Gastrocnemius medialis (tissue), 4 donors: ENCODE data around the gene ADAMTS4.

Experiments
- POLR2A ChIP-seq, 2 donors: fragments of 450-650 bp; IDR thresholded peaks; one replicate each; pipeline ENCODE4 v1.6.1; 2017; ENCODE audit warnings: antibody characterized with exemption in 2 of 2, mild to moderate bottlenecking in 2 of 2, moderate library complexity in 2 of 2
- TF ChIP-seq, protein P1 (sequence below), 5 experiments: fragments of 450-650 bp in 3 of 5; fragments of 200-600 bp in 2 of 5; sonication (generic) in 2 of 5; IDR thresholded peaks in 4 of 5; conservative IDR thresholded peaks in 1 of 5; 1 replicate in 4 of 5; 2 replicates in 1 of 5; pipeline ENCODE4 v1.5.1; 2016 to 2019; ENCODE audit warnings: antibody characterized with exemption in 5 of 5, mild to moderate bottlenecking in 3 of 5, moderate library complexity in 3 of 5

GRCh38 chr1:161188381-161188780 lies 10.5 kb downstream of the ADAMTS4 start:
- TF ChIP-seq, protein P1, sequence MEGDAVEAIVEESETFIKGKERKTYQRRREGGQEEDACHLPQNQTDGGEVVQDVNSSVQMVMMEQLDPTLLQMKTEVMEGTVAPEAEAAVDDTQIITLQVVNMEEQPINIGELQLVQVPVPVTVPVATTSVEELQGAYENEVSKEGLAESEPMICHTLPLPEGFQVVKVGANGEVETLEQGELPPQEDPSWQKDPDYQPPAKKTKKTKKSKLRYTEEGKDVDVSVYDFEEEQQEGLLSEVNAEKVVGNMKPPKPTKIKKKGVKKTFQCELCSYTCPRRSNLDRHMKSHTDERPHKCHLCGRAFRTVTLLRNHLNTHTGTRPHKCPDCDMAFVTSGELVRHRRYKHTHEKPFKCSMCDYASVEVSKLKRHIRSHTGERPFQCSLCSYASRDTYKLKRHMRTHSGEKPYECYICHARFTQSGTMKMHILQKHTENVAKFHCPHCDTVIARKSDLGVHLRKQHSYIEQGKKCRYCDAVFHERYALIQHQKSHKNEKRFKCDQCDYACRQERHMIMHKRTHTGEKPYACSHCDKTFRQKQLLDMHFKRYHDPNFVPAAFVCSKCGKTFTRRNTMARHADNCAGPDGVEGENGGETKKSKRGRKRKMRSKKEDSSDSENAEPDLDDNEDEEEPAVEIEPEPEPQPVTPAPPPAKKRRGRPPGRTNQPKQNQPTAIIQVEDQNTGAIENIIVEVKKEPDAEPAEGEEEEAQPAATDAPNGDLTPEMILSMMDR (IDR thresholded peaks at IDR 0.05 in 4 of 5, conservative IDR thresholded peaks at IDR 0.05 in 1 of 5), result no peak
- TF ChIP-seq POLR2A (IDR thresholded peaks at IDR 0.05), result no peak
